ENCODE results near the gene PTGDS. TPM values are rescaled to one million over a fixed set of nuclear protein-coding genes. Genes with fewer than 3 reads are reported as not detected.

The PTGDS gene
- total RNA-seq, result 304 and 428 TPM in 2 replicates

GRCh38 chr9:136977223-136977622 is at the start of gene PTGDS:
TSS of gene PTGDS (plus strand) at chr9:136977504. CDS start at chr9:136977579, 75 bp downstream.

GRCh38 chr9:136944519-136945332 is 32.6 kb upstream of the PTGDS start, which contains the start of the genes C8G and FBXW5:
TSS of gene C8G (plus strand) at chr9:136945243. CDS start at chr9:136945321, 78 bp downstream.
TSS of gene FBXW5 (minus strand) at chr9:136944738. CDS start at chr9:136944083, 655 bp downstream.

GRCh38 chr9:136951541-136952320 is 25.6 kb upstream of the PTGDS start, which contains the start of gene LCN12:
TSS of gene LCN12 (plus strand) at chr9:136952273. CDS start at chr9:136952328, 55 bp downstream.

GRCh38 chr9:136982232-136983051 is 5.1 kb downstream of the PTGDS start, which contains the start of gene LCNL1:
TSS of gene LCNL1 (plus strand) at chr9:136982993. CDS start at chr9:136983587, 594 bp downstream.

GRCh38 chr9:136991993-136992818 is 14.9 kb downstream of the PTGDS start, which contains the start of gene PAXX:
TSS of gene PAXX (plus strand) at chr9:136992422. CDS start at chr9:136992444, 22 bp downstream.

GRCh38 chr9:136996361-136997292 is 19.3 kb downstream of the PTGDS start, which contains the start of gene CLIC3:
TSS of gene CLIC3 (minus strand) at chr9:136996568. CDS start at chr9:136996543, 25 bp downstream.

GRCh38 chr9:137027369-137028262 is 50.3 kb downstream of the PTGDS start, which contains the start of gene ABCA2:
TSS of gene ABCA2 (minus strand) at chr9:137028237. CDS start at chr9:137028140, 97 bp downstream.

Other genes with a start within 250 kb of the PTGDS start
- gene LCN10, start 234.6 kb upstream of the PTGDS start, total RNA-seq, result not detected in 2 replicates
- gene LCN6, start 229.0 kb upstream of the PTGDS start, total RNA-seq, result not detected in 2 replicates
- gene LCN8, start 219.3 kb upstream of the PTGDS start, total RNA-seq, result not detected in 2 replicates
- gene LCN15, start 213.0 kb upstream of the PTGDS start, total RNA-seq, result not detected in 2 replicates
- gene TMEM141, start 186.2 kb upstream of the PTGDS start, total RNA-seq, result 86.8 and 179 TPM in 2 replicates
- 0.35 TPM in 1 of 2 replicates, not detected in the other for gene CCDC183, start 181.2 kb upstream of the PTGDS start, total RNA-seq
- 69.3 and 72.9 TPM in 2 replicates for gene RABL6, start 169.6 kb upstream of the PTGDS start, total RNA-seq
- 2.0 TPM in 2 replicates for gene AJM1, start 135.0 kb upstream of the PTGDS start, total RNA-seq
- 83.2 and 140 TPM in 2 replicates for gene PHPT1, start 128.1 kb upstream of the PTGDS start, total RNA-seq
- 0.77 and 1.8 TPM in 2 replicates for gene MAMDC4, start 125.2 kb upstream of the PTGDS start, total RNA-seq
- 303 and 404 TPM in 2 replicates for gene EDF1, start 111.2 kb upstream of the PTGDS start, total RNA-seq
- 3.4 and 4.9 TPM in 2 replicates for gene TRAF2, start 91.0 kb upstream of the PTGDS start, total RNA-seq
- gene FBXW5, start 32.8 kb upstream of the PTGDS start, total RNA-seq, result 152 and 153 TPM in 2 replicates
- gene C8G, start 32.3 kb upstream of the PTGDS start, total RNA-seq, result not detected in 2 replicates
- not detected in 2 replicates for gene LCN12, start 25.2 kb upstream of the PTGDS start, total RNA-seq
- gene LCNL1, start 5.5 kb downstream of the PTGDS start, total RNA-seq, result 1.4 and 2.2 TPM in 2 replicates
- gene PAXX, start 14.9 kb downstream of the PTGDS start, total RNA-seq, result 36.9 and 65.2 TPM in 2 replicates
- gene CLIC3, start 19.1 kb downstream of the PTGDS start, total RNA-seq, result 11.9 and 74.5 TPM in 2 replicates
- gene ABCA2, start 50.7 kb downstream of the PTGDS start, total RNA-seq, result 14.5 and 18.3 TPM in 2 replicates
- gene FUT7, start 54.6 kb downstream of the PTGDS start, total RNA-seq, result not detected in 2 replicates
- 54.4 and 67.6 TPM in 2 replicates for gene NPDC1, start 68.7 kb downstream of the PTGDS start, total RNA-seq
- gene ENTPD2, start 76.6 kb downstream of the PTGDS start, total RNA-seq, result 0.09 and 0.12 TPM in 2 replicates
- gene SAPCD2, start 93.1 kb downstream of the PTGDS start, total RNA-seq, result 0.34 and 0.70 TPM in 2 replicates
- 12.0 and 13.6 TPM in 2 replicates for gene UAP1L1, start 100.0 kb downstream of the PTGDS start, total RNA-seq
- gene MAN1B1, start 109.5 kb downstream of the PTGDS start, total RNA-seq, result 61.3 and 66.3 TPM in 2 replicates
- gene DPP7, start 137.2 kb downstream of the PTGDS start, total RNA-seq, result 106 and 123 TPM in 2 replicates
- not detected in 2 replicates for gene GRIN1, start 161.7 kb downstream of the PTGDS start, total RNA-seq
- not detected in 2 replicates for gene LRRC26, start 192.5 kb downstream of the PTGDS start, total RNA-seq
- not detected in 2 replicates for gene TMEM210, start 194.6 kb downstream of the PTGDS start, total RNA-seq
- gene ANAPC2, start 211.1 kb downstream of the PTGDS start, total RNA-seq, result 10.4 and 10.9 TPM in 2 replicates
- 65.7 and 87.8 TPM in 2 replicates for gene SSNA1, start 211.2 kb downstream of the PTGDS start, total RNA-seq
- 12.4 and 16.1 TPM in 2 replicates for gene TPRN, start 223.2 kb downstream of the PTGDS start, total RNA-seq
- gene TMEM203, start 228.1 kb downstream of the PTGDS start, total RNA-seq, result 30.5 and 33.1 TPM in 2 replicates
- gene NDOR1, start 228.2 kb downstream of the PTGDS start, total RNA-seq, result 8.8 and 11.2 TPM in 2 replicates
- gene RNF208, start 244.7 kb downstream of the PTGDS start, total RNA-seq, result not detected in 2 replicates
- gene CYSRT1, start 247.7 kb downstream of the PTGDS start, total RNA-seq, result 0.17 TPM in 1 of 2 replicates, not detected in the other
- not detected in 2 replicates for gene RNF224, start 250.0 kb downstream of the PTGDS start, total RNA-seq